GM12878 (cell line): Measurements from ENCODE around the gene KLF11. TPM values are rescaled to one million over a fixed set of nuclear protein-coding genes. Genes with fewer than 3 reads are reported as not detected.

Experiments used
- ATAC-seq: fragments of 200-7000 bp; cut with Tn5 transposase; 3 replicates; pipeline ENCODE4 v1.9.1; 2020; ENCODE audit warnings: mild to moderate bottlenecking, moderate library complexity
- BruUV-seq: library from RNA; stranded (reverse); fragments of 400-500 nt; replicated peaks from 2 replicates; lab custom pipeline; 2021; lab: Mats Ljungman, UMichigan
- CTCF ChIA-PET: fragments of 300-600 bp; sonication (Branson Sonifier 250); formaldehyde crosslinking; extraction: SDS; loops from one replicate; lab custom pipeline; 2021; ENCODE audit warnings: inconsistent platforms; lab: Yijun Ruan, JAX
- POLR2A ChIA-PET: fragments of 350-600 bp; formaldehyde crosslinking; extraction: SDS; loops from one replicate; lab custom pipeline; 2021; ENCODE audit warnings: inconsistent platforms; lab: Charles Lee
- RAD21 ChIA-PET: fragments of 300-600 bp; sonication (Branson Sonifier 250); formaldehyde crosslinking; loops from one replicate; lab custom pipeline; 2023; ENCODE audit warnings: antibody characterized with exemption; ENCODE audit not compliant: unreplicated experiment; lab: Charles Lee
- SMC1A ChIA-PET: fragments of 300-600 bp; sonication (Branson Sonifier 250); formaldehyde crosslinking; loops from one replicate; lab custom pipeline; 2023; ENCODE audit not compliant: unreplicated experiment, uncharacterized antibody; lab: Charles Lee
- DNase-seq: peaks from one replicate; pipeline ENCODE4 v3.0.0-alpha.2; 2011; ENCODE audit warnings: low read depth, low spot score
- FAIRE-seq: peaks from 3 replicates; lab custom pipeline; 2011; peaks lifted over from hg19 to GRCh38; lab: Jason Lieb, UNC
- H2AFZ ChIP-seq: 2 replicates; pipeline ENCODE4 v1.6.0; 2011; ENCODE audit warnings: low read depth, low read length, control low read depth; ENCODE audit not compliant: control insufficient read depth
- H3K27ac ChIP-seq: 2 replicates; pipeline ENCODE4 v1.5.1; 2011; ENCODE audit warnings: control low read depth; ENCODE audit not compliant: control insufficient read depth, insufficient read depth
- H3K27me3 ChIP-seq, 2 experiments: replicated peaks in 1 of 2; 2 replicates each; pipeline versions ENCODE4 v1.6.0 to v1.6.1; 2011; ENCODE audit warnings: low read length in 1 of 2; ENCODE audit not compliant: control insufficient read depth in 2 of 2, insufficient read depth in 2 of 2
- H3K36me3 ChIP-seq, 2 experiments: 2 replicates each; pipeline ENCODE4 v1.5.1; 2011; ENCODE audit warnings: low read length in 1 of 2; ENCODE audit not compliant: control insufficient read depth in 2 of 2, insufficient read depth in 2 of 2
- H3K4me1 ChIP-seq: 2 replicates; pipeline ENCODE4 v1.6.1; 2011; ENCODE audit warnings: mild to moderate bottlenecking, low read length, moderate library complexity, mixed read lengths; ENCODE audit not compliant: control insufficient read depth, insufficient read depth
- H3K4me2 ChIP-seq: 2 replicates; pipeline ENCODE4 v1.6.0; 2011; ENCODE audit warnings: control low read depth; ENCODE audit not compliant: control insufficient read depth, insufficient read depth
- H3K4me3 ChIP-seq: fragments of 200-600 bp; sonication (generic); 2 replicates; pipeline ENCODE4 v1.5.1; 2016
- H3K79me2 ChIP-seq: 2 replicates; pipeline ENCODE4 v1.6.0; 2011; ENCODE audit warnings: low read length; ENCODE audit not compliant: control insufficient read depth, insufficient read depth
- H3K9ac ChIP-seq: 2 replicates; pipeline ENCODE4 v1.8.0; 2011; ENCODE audit warnings: low read length, control low read depth, mixed read lengths; ENCODE audit not compliant: control insufficient read depth, insufficient read depth
- H3K9me3 ChIP-seq: replicated peaks from 3 replicates; pipeline ENCODE4 v1.5.1; 2011; ENCODE audit warnings: mild to moderate bottlenecking, low read length; ENCODE audit not compliant: control insufficient read depth, insufficient read depth
- H4K20me1 ChIP-seq: 2 replicates; pipeline ENCODE4 v1.6.0; 2011; ENCODE audit not compliant: control insufficient read depth, insufficient read depth
- BRCA1 ChIP-seq: IDR thresholded peaks from 2 replicates; pipeline ENCODE4 v1.6.1; 2011; ENCODE audit warnings: low read depth, low read length, improper control_type of control experiment
- CHD2 ChIP-seq: IDR thresholded peaks from 2 replicates; pipeline ENCODE4 v1.6.1; 2011; ENCODE audit warnings: low read depth, low read length, improper control_type of control experiment, borderline replicate concordance
- FOS ChIP-seq: IDR thresholded peaks from 3 replicates; pipeline ENCODE4 v1.6.1; 2011; ENCODE audit warnings: borderline replicate concordance; ENCODE audit not compliant: insufficient read length; ENCODE audit errors: extremely low read depth
- FOXM1 ChIP-seq: IDR thresholded peaks from 2 replicates; pipeline ENCODE4 v1.6.1; 2012; ENCODE audit warnings: low read depth, mild to moderate bottlenecking, inconsistent platforms, low read length, moderate library complexity
- IKZF1 ChIP-seq: fragments of 450-650 bp; conservative IDR thresholded peaks from 2 replicates; pipeline ENCODE4 v1.6.1; 2017; ENCODE audit warnings: antibody characterized with exemption, mild to moderate bottlenecking
- IRF4 ChIP-seq: IDR thresholded peaks from 2 replicates; pipeline ENCODE4 v1.6.1; 2011; ENCODE audit warnings: low read depth, low read length
- NFYB ChIP-seq: IDR thresholded peaks from 2 replicates; pipeline ENCODE4 v1.6.1; 2011; ENCODE audit warnings: low read depth, mild to moderate bottlenecking, low read length, improper control_type of control experiment, moderate library complexity; ENCODE audit not compliant: insufficient read depth
- RAD21 ChIP-seq: IDR thresholded peaks from 2 replicates; pipeline ENCODE4 v1.6.1; 2011; ENCODE audit warnings: mild to moderate bottlenecking, low read depth, low read length, moderate library complexity; ENCODE audit not compliant: insufficient read depth
- RCOR1 ChIP-seq: conservative IDR thresholded peaks from 2 replicates; pipeline ENCODE4 v1.6.1; 2012; ENCODE audit warnings: low read depth, low read length, improper control_type of control experiment
- SP1 ChIP-seq: IDR thresholded peaks from one replicate; pipeline ENCODE4 v1.6.1; 2011; ENCODE audit warnings: low read depth, low read length
- SREBF1 ChIP-seq: IDR thresholded peaks from 2 replicates; pipeline ENCODE4 v1.6.1; 2012; ENCODE audit warnings: mild to moderate bottlenecking, low read length
- ZNF207 ChIP-seq: fragments of 450-650 bp; IDR thresholded peaks from 2 replicates; pipeline ENCODE4 v1.6.1; 2014; ENCODE audit warnings: antibody characterized with exemption, mild to moderate bottlenecking, borderline replicate concordance
- ZNF274 ChIP-seq: IDR thresholded peaks from one replicate; pipeline ENCODE4 v1.8.0; 2011; ENCODE audit not compliant: insufficient read length, insufficient read depth
- ZZZ3 ChIP-seq: IDR thresholded peaks from 2 replicates; pipeline ENCODE4 v1.6.1; 2011; ENCODE audit warnings: low read depth; ENCODE audit not compliant: control insufficient read depth, insufficient read length
- WGBS: methylation state at CpG from one replicate; pipeline ENCODE4 v1.1.6; 2016; ENCODE audit warnings: low lambda C conversion rate; ENCODE audit not compliant: insufficient replicate concordance, insufficient coverage; ENCODE audit errors: missing lambda C conversion rate; 5-methylcytosine and 5-hydroxymethylcytosine counted together
- in situ Hi-C: fragments of 300-500 bp; cut with MboI; formaldehyde crosslinking; loops from 9 replicates; pipeline ENCODE4 v1.14.3; 2018; ENCODE audit warnings: mixed read lengths
- intact Hi-C: fragments of 100-400 bp; cut with micrococcal nuclease; formaldehyde crosslinking; loops from one replicate; pipeline ENCODE4 v1.14.2; 2022; ENCODE audit not compliant: unreplicated experiment
- polyA plus RNA-seq, 11 experiments: library from polyadenylated mRNA; depleted of rRNA in 4 of 11; unstranded in 6 of 11; stranded (reverse) in 5 of 11; fragments of >200 nt; fragmentation: Nextera tagmentation in 4 of 11; fragmentation: Illumina TruSeq in 1 of 11; extraction: Ambion mirVana in 4 of 11; extraction: Trizol in 1 of 11; gene quantifications; 1 replicate in 1 of 11; 2 replicates in 10 of 11; pipeline versions ENCODE4 v1.2.1 to v1.2.3, GENCODE V29; 2011 to 2016; ENCODE audit warnings: inconsistent platforms in 2 of 11, missing spikeins in 2 of 11, low read depth in 1 of 11
- total RNA-seq, 4 experiments: library from RNA; depleted of rRNA in 3 of 4; stranded (reverse); fragments of >200 nt in 3 of 4; fragmentation: Illumina TruSeq in 1 of 4; extraction: Trizol in 1 of 4; gene quantifications; 2 replicates each; pipeline versions ENCODE4 v1.2.1 to v1.2.3, GENCODE V29; 2013 to 2021
- TF ChIP-seq, protein P1 (sequence below): fragments of 450-650 bp; IDR thresholded peaks from 2 replicates; pipeline ENCODE4 v1.6.1; 2017; ENCODE audit warnings: mild to moderate bottlenecking, moderate library complexity
- TF ChIP-seq, protein P2 (sequence below): fragments of 450-650 bp; IDR thresholded peaks from 2 replicates; pipeline ENCODE4 v1.6.1; 2017; ENCODE audit warnings: borderline replicate concordance
- TF ChIP-seq, protein P3 (sequence below): fragments of 450-650 bp; formaldehyde crosslinking; IDR thresholded peaks from 2 replicates; pipeline ENCODE4 v1.4.0; 2022; ENCODE audit warnings: mild to moderate bottlenecking, moderate library complexity

The KLF11 gene
- total and polyA plus RNA-seq, 10 of the 15 experiments (the other 5 are each of a cell fraction or from before 2014, with no cell fraction given) = 0.03 to 0.54 (median 0.14) TPM; not detected in 1

DNA sequence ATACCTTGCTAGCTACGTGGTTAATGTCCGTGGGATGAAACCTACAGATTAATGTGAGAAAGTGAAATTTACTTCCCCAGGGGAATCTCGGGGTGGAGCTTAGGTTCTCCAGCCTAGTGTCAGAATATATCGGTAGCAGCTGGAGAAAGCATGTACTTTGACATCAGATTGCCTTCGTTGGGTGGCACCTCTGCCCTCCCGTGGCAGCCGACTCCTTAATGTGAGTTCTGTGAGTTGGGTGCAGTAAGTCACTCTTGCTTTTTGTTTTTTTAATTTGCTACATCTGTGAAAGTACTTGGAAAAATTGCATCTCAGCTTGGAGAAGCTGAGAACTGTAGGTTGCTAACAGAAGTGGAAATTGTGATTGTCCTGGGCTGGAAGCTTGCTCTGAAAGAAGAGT lies 3.6 kb downstream of the KLF11 start:
- in situ Hi-C loops = loop anchor here (5.0 kb wide), 1 partner anchor 235 kb away; no protein-coding TSS in a partner anchor
- ChIA-PET CTCF (interaction anchor here (0.5 to 10.0 kb wide), 12 partner anchors 11 to 316 kb away, joined by 3 to 164 read pairs (median 6); no protein-coding TSS in a partner anchor), POLR2A (interaction anchor here (1.2 kb wide), 1 partner anchor 62 kb away, joined by 4 read pairs; no protein-coding TSS in a partner anchor), RAD21 (interaction anchor here (0.7 to 4.6 kb wide), 7 partner anchors 11 to 389 kb away, joined by 3 to 70 read pairs (median 4); no protein-coding TSS in a partner anchor), SMC1A (interaction anchor here (0.8 to 5.2 kb wide), 11 partner anchors 10 to 277 kb away, joined by 3 to 46 read pairs (median 3); no protein-coding TSS in a partner anchor)
- Histone ChIP-seq H3K36me3 (no peaks in the 10 kb centered on the region), H3K27ac (no peak overlapping the region), H3K9me3 (peaks cover 2% of the 10 kb centered on the region; the same call in 1 of the 3 replicates), H3K4me3 (no peak overlapping the region), H3K4me1 (no peaks in the 10 kb centered on the region), H4K20me1 (no peaks in the 10 kb centered on the region), H2AFZ (no peak overlapping the region), H3K4me2 (no peak overlapping the region), H3K79me2 (no peaks in the 10 kb centered on the region), H3K27me3 (peaks cover 0 to 4% of the 10 kb centered on the region in 2 experiments; a peak in 1 of 4 replicates), H3K9ac (no peak overlapping the region)
- intact Hi-C loops = no loop called here
- DNase-seq (no peak), FAIRE-seq (no peak), ATAC-seq (no peak)
- 70% methylated on average over 7 of the region's 7 CpGs for WGBS
- no TSS peak for BruUV-seq
- TF ChIP-seq RCOR1 = no peak
- TF ChIP-seq RAD21 = no peak
- no peak for TF ChIP-seq ZNF207
- no peak for TF ChIP-seq IKZF1
- TF ChIP-seq BRCA1 = no peak
- TF ChIP-seq, protein P1, sequence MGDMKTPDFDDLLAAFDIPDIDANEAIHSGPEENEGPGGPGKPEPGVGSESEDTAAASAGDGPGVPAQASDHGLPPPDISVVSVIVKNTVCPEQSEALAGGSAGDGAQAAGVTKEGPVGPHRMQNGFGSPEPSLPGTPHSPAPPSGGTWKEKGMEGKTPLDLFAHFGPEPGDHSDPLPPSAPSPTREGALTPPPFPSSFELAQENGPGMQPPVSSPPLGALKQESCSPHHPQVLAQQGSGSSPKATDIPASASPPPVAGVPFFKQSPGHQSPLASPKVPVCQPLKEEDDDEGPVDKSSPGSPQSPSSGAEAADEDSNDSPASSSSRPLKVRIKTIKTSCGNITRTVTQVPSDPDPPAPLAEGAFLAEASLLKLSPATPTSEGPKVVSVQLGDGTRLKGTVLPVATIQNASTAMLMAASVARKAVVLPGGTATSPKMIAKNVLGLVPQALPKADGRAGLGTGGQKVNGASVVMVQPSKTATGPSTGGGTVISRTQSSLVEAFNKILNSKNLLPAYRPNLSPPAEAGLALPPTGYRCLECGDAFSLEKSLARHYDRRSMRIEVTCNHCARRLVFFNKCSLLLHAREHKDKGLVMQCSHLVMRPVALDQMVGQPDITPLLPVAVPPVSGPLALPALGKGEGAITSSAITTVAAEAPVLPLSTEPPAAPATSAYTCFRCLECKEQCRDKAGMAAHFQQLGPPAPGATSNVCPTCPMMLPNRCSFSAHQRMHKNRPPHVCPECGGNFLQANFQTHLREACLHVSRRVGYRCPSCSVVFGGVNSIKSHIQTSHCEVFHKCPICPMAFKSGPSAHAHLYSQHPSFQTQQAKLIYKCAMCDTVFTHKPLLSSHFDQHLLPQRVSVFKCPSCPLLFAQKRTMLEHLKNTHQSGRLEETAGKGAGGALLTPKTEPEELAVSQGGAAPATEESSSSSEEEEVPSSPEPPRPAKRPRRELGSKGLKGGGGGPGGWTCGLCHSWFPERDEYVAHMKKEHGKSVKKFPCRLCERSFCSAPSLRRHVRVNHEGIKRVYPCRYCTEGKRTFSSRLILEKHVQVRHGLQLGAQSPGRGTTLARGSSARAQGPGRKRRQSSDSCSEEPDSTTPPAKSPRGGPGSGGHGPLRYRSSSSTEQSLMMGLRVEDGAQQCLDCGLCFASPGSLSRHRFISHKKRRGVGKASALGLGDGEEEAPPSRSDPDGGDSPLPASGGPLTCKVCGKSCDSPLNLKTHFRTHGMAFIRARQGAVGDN = no peak
- TF ChIP-seq, protein P2, sequence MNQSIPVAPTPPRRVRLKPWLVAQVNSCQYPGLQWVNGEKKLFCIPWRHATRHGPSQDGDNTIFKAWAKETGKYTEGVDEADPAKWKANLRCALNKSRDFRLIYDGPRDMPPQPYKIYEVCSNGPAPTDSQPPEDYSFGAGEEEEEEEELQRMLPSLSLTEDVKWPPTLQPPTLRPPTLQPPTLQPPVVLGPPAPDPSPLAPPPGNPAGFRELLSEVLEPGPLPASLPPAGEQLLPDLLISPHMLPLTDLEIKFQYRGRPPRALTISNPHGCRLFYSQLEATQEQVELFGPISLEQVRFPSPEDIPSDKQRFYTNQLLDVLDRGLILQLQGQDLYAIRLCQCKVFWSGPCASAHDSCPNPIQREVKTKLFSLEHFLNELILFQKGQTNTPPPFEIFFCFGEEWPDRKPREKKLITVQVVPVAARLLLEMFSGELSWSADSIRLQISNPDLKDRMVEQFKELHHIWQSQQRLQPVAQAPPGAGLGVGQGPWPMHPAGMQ = no peak
- no peak for TF ChIP-seq CHD2
- TF ChIP-seq IRF4 = no peak
- no peak for TF ChIP-seq SREBF1
- no peak for TF ChIP-seq FOS
- no peak for TF ChIP-seq ZNF274
- no peak for TF ChIP-seq ZZZ3
- TF ChIP-seq NFYB = no peak
- TF ChIP-seq SP1 = no peak
- no peak for TF ChIP-seq FOXM1
- TF ChIP-seq, protein P3, sequence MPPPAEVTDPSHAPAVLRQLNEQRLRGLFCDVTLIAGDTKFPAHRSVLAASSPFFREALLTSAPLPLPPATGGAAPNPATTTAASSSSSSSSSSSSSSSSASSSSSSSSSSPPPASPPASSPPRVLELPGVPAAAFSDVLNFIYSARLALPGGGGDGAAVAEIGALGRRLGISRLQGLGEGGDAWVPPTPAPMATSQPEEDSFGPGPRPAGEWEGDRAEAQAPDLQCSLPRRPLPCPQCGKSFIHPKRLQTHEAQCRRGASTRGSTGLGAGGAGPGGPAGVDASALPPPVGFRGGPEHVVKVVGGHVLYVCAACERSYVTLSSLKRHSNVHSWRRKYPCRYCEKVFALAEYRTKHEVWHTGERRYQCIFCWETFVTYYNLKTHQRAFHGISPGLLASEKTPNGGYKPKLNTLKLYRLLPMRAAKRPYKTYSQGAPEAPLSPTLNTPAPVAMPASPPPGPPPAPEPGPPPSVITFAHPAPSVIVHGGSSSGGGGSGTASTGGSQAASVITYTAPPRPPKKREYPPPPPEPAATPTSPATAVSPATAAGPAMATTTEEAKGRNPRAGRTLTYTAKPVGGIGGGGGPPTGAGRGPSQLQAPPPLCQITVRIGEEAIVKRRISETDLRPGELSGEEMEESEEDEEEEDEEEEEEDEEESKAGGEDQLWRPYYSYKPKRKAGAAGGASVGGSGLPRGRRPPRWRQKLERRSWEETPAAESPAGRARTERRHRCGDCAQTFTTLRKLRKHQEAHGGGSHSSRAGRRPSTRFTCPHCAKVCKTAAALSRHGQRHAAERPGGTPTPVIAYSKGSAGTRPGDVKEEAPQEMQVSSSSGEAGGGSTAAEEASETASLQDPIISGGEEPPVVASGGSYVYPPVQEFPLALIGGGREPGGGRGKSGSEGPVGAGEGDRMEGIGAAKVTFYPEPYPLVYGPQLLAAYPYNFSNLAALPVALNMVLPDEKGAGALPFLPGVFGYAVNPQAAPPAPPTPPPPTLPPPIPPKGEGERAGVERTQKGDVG (CRISPR knock-in tag) = no peak
